Gastrocnemius medialis (tissue), 4 donors: ENCODE results near the gene SMYD3. TPM values are rescaled to one million over a fixed set of nuclear protein-coding genes. Genes with fewer than 3 reads are reported as not detected.

Experiments
- ATAC-seq, 2 donors: fragments of 150-250 bp; one replicate each; pipeline ENCODE4 v1.9.1; 2016
- DNase-seq, 2 donors: peaks; one replicate each; pipeline ENCODE4 v3.0.0-alpha.2; 2019
- H3K27ac ChIP-seq, 4 donors: fragments of 200-600 bp; sonication (generic); 1 replicate in 1 of 4; 2 replicates in 3 of 4; pipeline ENCODE4 v1.5.1; 2016 to 2018; ENCODE audit warnings: mild to moderate bottlenecking in 2 of 4, moderate library complexity in 1 of 4
- H3K27me3 ChIP-seq, 3 donors: fragments of 200-600 bp; sonication (generic) in 2 of 3; 1 replicate in 1 of 3; 2 replicates in 2 of 3; pipeline versions ENCODE4 v1.5.1 to v1.6.0; 2016 to 2019; ENCODE audit warnings: mild to moderate bottlenecking in 1 of 3, moderate library complexity in 1 of 3
- H3K36me3 ChIP-seq, 2 donors: fragments of 200-600 bp; sonication (generic) in 1 of 2; one replicate each; pipeline ENCODE4 v1.5.1; 2017 to 2018
- H3K4me1 ChIP-seq, 2 donors: fragments of 200-600 bp; sonication (generic) in 1 of 2; one replicate each; pipeline ENCODE4 v1.5.1; 2016 to 2017; ENCODE audit warnings: mild to moderate bottlenecking in 2 of 2
- H3K4me3 ChIP-seq, 4 donors: fragments of 200-600 bp; sonication (generic) in 3 of 4; 1 replicate in 1 of 4; 2 replicates in 3 of 4; pipeline ENCODE4 v1.5.1; 2016 to 2019; ENCODE audit warnings: mild to moderate bottlenecking in 2 of 4
- H3K9me3 ChIP-seq, 3 donors: fragments of 200-600 bp; sonication (generic) in 2 of 3; 1 replicate in 1 of 3; 2 replicates in 2 of 3; pipeline ENCODE4 v1.5.1; 2016 to 2019
- CTCF ChIP-seq, 5 experiments: fragments of 450-650 bp in 3 of 5; fragments of 200-600 bp in 2 of 5; sonication (generic) in 2 of 5; IDR thresholded peaks in 4 of 5; conservative IDR thresholded peaks in 1 of 5; 1 replicate in 4 of 5; 2 replicates in 1 of 5; pipeline ENCODE4 v1.5.1; 2016 to 2019; ENCODE audit warnings: antibody characterized with exemption in 5 of 5, mild to moderate bottlenecking in 3 of 5, moderate library complexity in 3 of 5
- POLR2A ChIP-seq, 2 donors: fragments of 450-650 bp; IDR thresholded peaks; one replicate each; pipeline ENCODE4 v1.6.1; 2017; ENCODE audit warnings: antibody characterized with exemption in 2 of 2, mild to moderate bottlenecking in 2 of 2, moderate library complexity in 2 of 2
- in situ Hi-C, 4 donors: fragments of 200-750 bp; cut with MboI; loops; one replicate each; pipeline versions ENCODE4 v1.15.0 to v1.8.0; 2017; ENCODE audit warnings: low sequenced_read_pairs in 4 of 4
- intact Hi-C: fragments of 100-400 bp; cut with DNase I; formaldehyde crosslinking; loops from one replicate; pipeline ENCODE4 v1.15.1; 2023; ENCODE audit warnings: low total_unique reads
- total RNA-seq, 4 donors: library from RNA; depleted of rRNA; stranded (reverse); fragments of >200 nt; gene quantifications; one replicate each; pipeline versions ENCODE4 v1.1.0 to v1.2.3, GENCODE V29; 2016

The SMYD3 gene
- total RNA-seq, 4 donors from 2014 or later, result 4.4 to 10.3 (median 6.3) TPM

GRCh38 chr1:245880754-245881403 lies 626.2 kb downstream of the SMYD3 start:
- H3K4me1 ChIP-seq, result peaks cover 3 to 8% of the 10 kb centered on the region in 2 donors
- ATAC-seq, result no peak
- intact Hi-C loops, result no loop called here

GRCh38 chr1:245879091-245879490 lies 628.0 kb downstream of the SMYD3 start:
- intact Hi-C loops (no loop called here), in situ Hi-C loops (no loop called here)
- DNase-seq (no peak), ATAC-seq (no peak)
- Histone ChIP-seq H3K27me3 (no peaks in the 10 kb centered on the region), H3K36me3 (no peaks in the 10 kb centered on the region), H3K4me1 (peaks cover 7 to 8% of the 10 kb centered on the region in 2 donors), H3K27ac (no peak overlapping the region), H3K9me3 (no peaks in the 10 kb centered on the region), H3K4me3 (no peak overlapping the region)
- TF ChIP-seq CTCF (IDR thresholded peaks at IDR 0.05 in 4 of 5, conservative IDR thresholded peaks at IDR 0.05 in 1 of 5), result no peak

More at GRCh38 chr1:245880754-245881403, 626.2 kb downstream of the SMYD3 start:
- in situ Hi-C loops, result no loop called here
- no peak overlapping the region for H3K4me3 ChIP-seq
- no peaks in the 10 kb centered on the region for H3K9me3 ChIP-seq
- no peak for DNase-seq
- H3K27me3 ChIP-seq, result no peaks in the 10 kb centered on the region
- TF ChIP-seq CTCF (IDR thresholded peaks at IDR 0.05 in 4 of 5, conservative IDR thresholded peaks at IDR 0.05 in 1 of 5) (no peak), POLR2A (IDR thresholded peaks at IDR 0.05) (no peak)
- H3K27ac ChIP-seq, result no peak overlapping the region
- no peaks in the 10 kb centered on the region for H3K36me3 ChIP-seq

GRCh38 chr1:245878585-245878984 lies 628.5 kb downstream of the SMYD3 start:
- TF ChIP-seq POLR2A (IDR thresholded peaks at IDR 0.05) (no peak), CTCF (IDR thresholded peaks at IDR 0.05 in 4 of 5, conservative IDR thresholded peaks at IDR 0.05 in 1 of 5) (no peak)
- Histone ChIP-seq H3K36me3 (no peaks in the 10 kb centered on the region), H3K4me3 (no peak overlapping the region), H3K4me1 (peaks cover 7 to 8% of the 10 kb centered on the region in 2 donors), H3K9me3 (no peaks in the 10 kb centered on the region), H3K27me3 (no peaks in the 10 kb centered on the region), H3K27ac (no peak overlapping the region)
- intact Hi-C loops, result no loop called here
- DNase-seq (no peak), ATAC-seq (no peak)
- in situ Hi-C loops, result no loop called here

- Histone ChIP-seq H3K9me3 (no peaks in the 10 kb centered on the region), H3K4me1 (peaks cover 7 to 8% of the 10 kb centered on the region in 2 donors), H3K27ac (no peak overlapping the region), H3K36me3 (no peaks in the 10 kb centered on the region), H3K4me3 (no peak overlapping the region), H3K27me3 (no peaks in the 10 kb centered on the region)
- DNase-seq (no peak), ATAC-seq (no peak)
- no peak for TF ChIP-seq CTCF (IDR thresholded peaks at IDR 0.05 in 4 of 5, conservative IDR thresholded peaks at IDR 0.05 in 1 of 5)
- no peak for TF ChIP-seq POLR2A (IDR thresholded peaks at IDR 0.05)
- in situ Hi-C loops (no loop called here), intact Hi-C loops (no loop called here)
These were observed 629.1 kb downstream of the SMYD3 start for GRCh38 chr1:245877976-245878375.

GRCh38 chr1:245876586-245876985 lies 630.5 kb downstream of the SMYD3 start:
- Histone ChIP-seq H3K36me3 (no peaks in the 10 kb centered on the region), H3K9me3 (no peaks in the 10 kb centered on the region), H3K27ac (no peak overlapping the region), H3K4me1 (peaks cover 7 to 8% of the 10 kb centered on the region in 2 donors), H3K4me3 (no peak overlapping the region), H3K27me3 (no peaks in the 10 kb centered on the region)
- DNase-seq, result no peak
- no peak for TF ChIP-seq POLR2A (IDR thresholded peaks at IDR 0.05)
- no peak for TF ChIP-seq CTCF (IDR thresholded peaks at IDR 0.05 in 4 of 5, conservative IDR thresholded peaks at IDR 0.05 in 1 of 5)
- in situ Hi-C loops (no loop called here), intact Hi-C loops (no loop called here)
- ATAC-seq, result no peak
